NCI-H748 treated with DMSO at 0.1 percent for 48 hours (cell line): ENCODE measurements around the gene ABCB7.
A peak's percentile ranks its signal among the peaks of the same experiment; 100 is the strongest.
"Not testable (repeated sequence)": the region's sequence is repeated elsewhere in the genome, so short reads cannot be mapped to it uniquely, and the experiment has no call there.

Experiments
- DNase-seq: peaks from one replicate; lab custom pipeline; 2025; lab: John Stamatoyannopoulos, UW

ABCB7 gene

DNA sequence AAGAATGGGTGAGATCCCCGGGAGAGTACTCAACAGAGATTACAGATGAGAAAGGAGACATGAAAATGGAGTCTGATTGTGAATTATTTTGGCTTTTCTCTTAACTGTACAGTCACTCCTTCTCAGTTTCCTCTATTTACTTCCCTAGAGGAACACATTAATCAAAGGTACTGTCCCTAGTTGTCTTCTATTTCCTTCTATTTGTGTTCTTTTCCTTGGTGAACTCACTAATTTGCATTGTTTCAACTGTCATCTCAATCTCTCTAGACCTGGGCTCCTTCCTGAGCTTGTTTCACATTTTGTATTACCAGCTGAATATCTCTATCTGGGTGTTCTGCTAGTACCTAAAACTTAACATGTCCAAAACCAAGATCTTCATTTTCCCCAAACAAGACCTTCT is 59.8 kb downstream of the ABCB7 start:
- DNase-seq: no peak

DNA sequence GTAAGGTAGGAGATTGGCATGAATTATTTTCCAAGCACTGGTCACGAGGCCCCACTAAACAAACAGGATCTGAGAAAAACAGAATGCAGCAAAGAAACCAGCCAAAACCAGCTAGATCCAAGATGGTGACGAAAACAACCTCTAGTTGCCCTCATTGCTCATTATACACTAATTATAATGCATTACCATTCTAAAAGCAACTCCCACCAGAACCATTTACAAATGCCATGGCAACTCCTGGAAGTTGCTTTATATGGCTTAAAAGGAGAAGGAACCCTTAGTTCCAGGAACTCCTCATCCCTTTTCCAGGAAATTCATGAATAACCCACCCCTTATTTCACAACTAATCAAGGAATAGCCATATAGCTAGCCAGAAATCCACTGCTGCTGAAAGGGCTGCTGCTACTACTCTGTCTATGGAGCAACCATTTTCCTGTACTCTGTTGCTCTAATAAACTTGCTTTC is 69.3 kb downstream of the ABCB7 start:
- DNase-seq: no peak

DNA sequence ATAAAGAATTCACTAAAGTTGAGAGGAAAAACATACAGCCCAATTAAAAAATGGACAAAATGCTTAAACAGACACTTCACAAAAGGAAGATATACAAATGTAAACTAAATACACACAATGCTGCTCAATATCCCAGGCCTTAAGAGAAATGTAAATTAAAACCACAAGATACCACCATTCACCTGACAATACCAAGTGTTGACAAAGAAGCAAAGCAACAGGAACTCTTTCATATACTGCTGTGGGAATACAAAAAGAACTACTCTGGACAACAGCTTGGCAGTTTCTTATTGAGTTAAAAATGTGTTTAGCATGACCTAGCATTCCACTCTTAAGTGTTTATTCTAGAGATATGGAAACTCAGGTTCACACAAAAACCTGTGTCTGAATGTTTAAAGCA is 71.3 kb downstream of the ABCB7 start:
- no peak for DNase-seq

DNA sequence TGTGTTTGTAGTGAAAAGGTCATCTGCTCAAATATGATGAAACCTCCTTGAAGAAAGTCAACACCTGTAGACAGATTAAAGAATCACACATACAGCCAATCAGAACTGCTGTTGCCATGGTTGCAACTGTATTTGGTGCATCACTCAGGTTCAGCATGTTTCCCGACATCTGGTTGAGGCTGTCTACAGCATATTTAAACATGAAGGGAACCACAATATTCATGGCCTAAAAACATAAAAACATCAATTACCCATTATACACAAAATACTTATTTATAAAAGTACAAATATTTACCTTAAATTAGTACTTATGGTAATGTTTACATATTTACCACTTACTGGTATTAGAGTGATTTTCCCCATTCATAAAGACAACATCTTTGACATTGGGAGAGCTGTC is 79.7 kb downstream of the ABCB7 start:
- no peak for DNase-seq

DNA sequence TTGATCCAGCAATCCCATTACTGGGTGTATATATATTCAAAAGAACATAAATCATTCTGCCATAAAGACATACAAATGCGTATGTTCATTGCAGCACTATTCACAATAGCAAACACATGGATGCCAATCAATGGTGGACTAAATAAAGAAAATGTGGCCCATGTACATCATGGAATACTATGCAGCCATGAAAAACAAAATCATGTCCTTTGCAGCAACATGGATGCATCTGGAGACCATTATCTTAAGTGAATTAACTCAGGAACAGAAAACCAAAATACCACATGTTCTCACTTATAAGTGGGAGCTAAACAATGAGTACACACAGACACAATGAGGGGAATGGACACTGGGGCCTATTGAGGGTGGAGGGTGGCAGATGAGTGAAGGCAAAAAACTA is 81.6 kb downstream of the ABCB7 start:
- no peak for DNase-seq

DNA sequence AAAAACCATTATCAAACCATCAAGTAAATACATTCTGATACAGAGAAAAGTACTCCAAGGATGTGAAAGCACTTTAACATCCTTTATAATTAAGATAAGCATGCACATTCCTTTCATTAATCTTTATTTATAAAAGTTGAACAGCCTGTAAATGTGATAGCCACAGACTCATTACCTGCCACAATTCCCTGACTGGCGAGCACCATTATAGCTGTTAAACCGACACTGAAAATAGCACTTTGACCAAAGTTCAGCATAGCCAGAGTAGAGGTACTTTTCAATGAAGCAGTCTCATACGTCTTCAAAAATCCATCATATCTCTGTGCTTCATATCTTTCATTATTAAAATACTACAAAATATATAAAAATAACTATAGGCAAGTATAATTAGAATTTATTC is 84.7 kb downstream of the ABCB7 start:
- no peak for DNase-seq

DNA sequence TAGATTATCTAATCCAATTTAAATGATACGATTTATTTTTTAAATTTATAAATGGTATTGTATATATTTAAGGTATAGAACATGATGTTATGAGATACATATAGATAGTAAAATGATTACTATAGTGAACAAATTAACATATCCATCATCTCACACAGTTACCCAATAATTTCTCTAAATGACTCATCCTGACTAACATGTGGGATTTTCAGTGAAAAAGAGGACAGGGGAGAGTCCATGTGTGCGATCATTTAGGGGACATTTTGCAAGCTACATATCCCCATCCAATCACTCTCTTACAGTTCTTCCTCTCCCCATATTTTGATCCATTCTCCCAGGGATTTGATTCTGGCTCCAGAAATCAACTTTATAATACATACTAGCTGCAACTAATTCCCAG is 88.2 kb downstream of the ABCB7 start:
- DNase-seq: no peak

DNA sequence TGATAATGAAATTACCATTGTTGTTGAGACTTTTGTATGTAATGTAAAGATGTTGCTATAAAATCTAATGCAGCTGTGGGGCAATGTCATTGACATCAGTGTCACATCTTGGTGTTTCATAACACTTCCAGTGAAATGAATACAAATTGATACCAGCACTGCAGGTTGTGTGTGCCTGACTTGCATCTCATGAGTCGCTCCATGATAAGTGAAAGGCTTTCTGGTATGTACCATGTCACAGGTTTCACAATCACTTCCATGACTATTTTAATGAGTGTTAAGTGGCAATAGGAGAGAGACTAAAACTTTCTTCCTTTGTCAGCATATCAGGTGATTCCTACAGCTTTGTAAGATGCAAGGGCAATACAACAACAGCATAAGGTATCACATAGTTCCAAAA is 94.4 kb downstream of the ABCB7 start:
- no peak for DNase-seq

DNA sequence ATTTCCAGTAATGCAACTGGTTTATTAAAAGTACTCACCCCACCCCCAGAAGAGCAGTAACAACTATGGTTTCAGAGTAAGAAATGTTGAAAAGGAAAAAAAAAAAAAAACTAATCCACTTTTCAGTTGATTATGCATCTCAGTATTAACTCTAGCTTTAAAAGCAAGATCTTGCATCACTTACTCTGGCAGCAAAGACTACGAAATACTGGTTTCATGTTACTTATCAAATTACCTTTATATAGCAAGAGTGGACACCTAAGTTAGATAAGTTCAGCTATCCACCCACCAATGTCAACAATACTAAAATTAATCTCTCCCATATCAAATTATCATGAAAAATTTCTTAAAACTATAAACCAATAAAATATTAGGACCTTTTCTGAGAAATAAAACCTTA is 105.0 kb downstream of the ABCB7 start:
- no peak for DNase-seq

DNA sequence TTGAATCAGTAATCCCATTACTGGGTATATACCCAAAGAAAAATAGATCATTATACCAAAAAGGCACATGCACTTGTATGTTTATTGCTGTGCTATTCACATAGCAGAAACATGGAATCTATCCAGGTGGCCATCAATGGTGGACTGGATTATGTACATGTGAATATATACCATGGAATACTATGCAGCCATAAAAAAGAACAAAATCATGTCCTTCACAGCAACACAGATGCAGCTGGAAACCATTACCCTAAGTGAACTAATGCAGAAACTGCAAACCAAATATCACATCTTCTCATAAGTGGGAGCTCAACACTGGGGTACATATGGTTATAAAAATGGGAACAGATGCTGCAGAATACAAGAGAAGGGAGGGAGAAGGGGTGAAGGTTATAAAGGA is 110.7 kb downstream of the ABCB7 start:
- DNase-seq: no peak

DNA sequence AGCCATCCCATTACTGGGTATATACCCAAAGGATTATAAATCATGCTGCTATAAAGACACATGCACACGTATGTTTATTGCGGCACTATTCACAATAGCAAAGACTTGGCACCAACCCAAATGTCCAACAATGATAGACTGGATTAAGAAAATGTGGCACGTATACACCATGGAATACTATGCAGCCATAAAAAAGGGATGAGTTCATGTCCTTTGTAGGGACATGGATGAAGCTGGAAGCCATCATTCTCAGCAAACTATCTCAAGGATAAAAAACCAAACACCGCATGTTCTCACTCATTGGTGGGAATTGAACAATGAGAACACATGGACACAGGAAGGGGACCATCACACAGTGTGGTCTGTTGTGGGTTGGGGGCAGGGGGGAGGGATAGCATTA is 111.9 kb downstream of the ABCB7 start:
- not testable (repeated sequence) for DNase-seq

DNA sequence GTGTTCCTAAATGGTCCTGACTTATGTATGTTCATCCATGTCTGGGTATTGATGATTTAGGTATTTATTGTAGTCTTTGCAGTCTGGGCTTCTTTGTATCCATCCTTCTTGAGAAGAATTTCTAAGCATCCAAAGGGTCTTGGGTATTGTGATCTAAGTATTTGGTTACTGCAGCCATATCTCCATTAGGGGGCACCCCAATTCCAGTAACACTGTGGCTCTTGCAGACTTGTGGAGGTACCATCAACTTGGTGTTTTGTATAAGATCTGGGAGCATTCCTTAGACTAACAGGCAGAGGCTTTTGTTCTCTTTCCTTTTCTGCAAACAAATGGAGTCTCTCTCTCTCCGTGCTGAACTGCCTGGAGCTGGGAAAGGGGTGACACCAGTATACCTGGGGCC is 117.2 kb downstream of the ABCB7 start:
- peak; percentile 3 for DNase-seq
